GM18505 (cell line): ENCODE data around the gene ARHGEF28.

Source experiments
- ATAC-seq: cut with Tn5 transposase; IDR thresholded peaks from one replicate; pipeline ENCODE4 v1.9.1; 2021; ENCODE audit not compliant: unreplicated experiment
- POLR2A ChIP-seq: IDR thresholded peaks from 4 replicates; pipeline ENCODE4 v1.6.1; 2011; ENCODE audit warnings: borderline replicate concordance; ENCODE audit not compliant: insufficient read depth, insufficient read length; ENCODE audit errors: extremely low read depth

ARHGEF28 gene

GRCh38 chr5:73728493-73729273 is 102.7 kb downstream of the ARHGEF28 start:
- ATAC-seq = no peak
- no peak for TF ChIP-seq POLR2A

- no peak for ATAC-seq
- TF ChIP-seq POLR2A = no peak
Measured at GRCh38 chr5:73729329-73729728, 103.3 kb downstream of the ARHGEF28 start.

GRCh38 chr5:73732045-73732444 is 106.0 kb downstream of the ARHGEF28 start:
- no peak for ATAC-seq
- TF ChIP-seq POLR2A = no peak

GRCh38 chr5:73733219-73733618 is 107.2 kb downstream of the ARHGEF28 start:
- ATAC-seq = no peak
- no peak for TF ChIP-seq POLR2A

GRCh38 chr5:73735032-73735734 is 109.2 kb downstream of the ARHGEF28 start:
- no peak for TF ChIP-seq POLR2A
- no peak for ATAC-seq

GRCh38 chr5:73739650-73740049 is 113.7 kb downstream of the ARHGEF28 start:
- TF ChIP-seq POLR2A = no peak
- ATAC-seq = no peak

- no peak for TF ChIP-seq POLR2A
- ATAC-seq = no peak
Measured at GRCh38 chr5:73740274-73740790, 114.3 kb downstream of the ARHGEF28 start.

GRCh38 chr5:73743161-73743560 is 117.2 kb downstream of the ARHGEF28 start:
- no peak for ATAC-seq
- no peak for TF ChIP-seq POLR2A

GRCh38 chr5:73745836-73746235 is 119.8 kb downstream of the ARHGEF28 start:
- no peak for ATAC-seq
- TF ChIP-seq POLR2A = no peak

GRCh38 chr5:73746608-73747007 is 120.6 kb downstream of the ARHGEF28 start:
- TF ChIP-seq POLR2A = no peak
- no peak for ATAC-seq

GRCh38 chr5:73747696-73748380 is 121.8 kb downstream of the ARHGEF28 start:
- ATAC-seq = no peak
- no peak for TF ChIP-seq POLR2A

- ATAC-seq = no peak
- TF ChIP-seq POLR2A = no peak
Measured at GRCh38 chr5:73748510-73749400, 122.8 kb downstream of the ARHGEF28 start.
